Endodermal cell (in vitro differentiated cells): Measurements from ENCODE around the gene TM4SF5. TPM values are rescaled to one million over a fixed set of nuclear protein-coding genes. Genes with fewer than 3 reads are reported as not detected.

Experiments used
- DNase-seq: peaks from one replicate; pipeline ENCODE4 v3.0.0-alpha.2; 2017
- H3K27ac ChIP-seq: 2 replicates; pipeline ENCODE4 v1.5.1; 2013; ENCODE audit warnings: mild to moderate bottlenecking, low read depth, low read length, moderate library complexity
- H3K27me3 ChIP-seq: 2 replicates; pipeline ENCODE4 v1.6.1; 2013; ENCODE audit warnings: mild to moderate bottlenecking, low read length, moderate library complexity; ENCODE audit not compliant: insufficient read depth, control insufficient read depth, poor library complexity, severe bottlenecking
- H3K36me3 ChIP-seq: 2 replicates; pipeline ENCODE4 v1.7.0; 2013; ENCODE audit warnings: mild to moderate bottlenecking, low read length, moderate library complexity; ENCODE audit not compliant: control insufficient read depth, insufficient read depth
- H3K4me1 ChIP-seq: one replicate; pipeline ENCODE4 v1.7.0; 2013; ENCODE audit warnings: low read length; ENCODE audit not compliant: control insufficient read depth, insufficient read depth
- H3K4me3 ChIP-seq: 2 replicates; pipeline ENCODE4 v1.5.1; 2013; ENCODE audit warnings: mild to moderate bottlenecking, low read length, moderate library complexity
- H3K9ac ChIP-seq: 2 replicates; pipeline ENCODE4 v1.6.1; 2013; ENCODE audit warnings: mild to moderate bottlenecking, low read length, moderate library complexity; ENCODE audit not compliant: poor library complexity, severe bottlenecking; ENCODE audit errors: extremely low read depth
- H3K9me3 ChIP-seq: 2 replicates; pipeline ENCODE4 v1.6.1; 2013; ENCODE audit warnings: mild to moderate bottlenecking, low read length, moderate library complexity; ENCODE audit not compliant: control insufficient read depth
- H3K27ac Mint-ChIP-seq: 2 replicates; pipeline ENCODE4 v1.8.0; 2020; ENCODE audit warnings: mixed read lengths
- H3K27me3 Mint-ChIP-seq: 2 replicates; pipeline ENCODE4 v1.8.0; 2021; ENCODE audit warnings: mild to moderate bottlenecking, mixed read lengths; ENCODE audit not compliant: insufficient read depth
- H3K36me3 Mint-ChIP-seq: 2 replicates; pipeline ENCODE4 v1.8.0; 2020; ENCODE audit warnings: low read depth, mixed read lengths
- H3K4me1 Mint-ChIP-seq: 2 replicates; pipeline ENCODE4 v1.8.0; 2020; ENCODE audit warnings: mixed read lengths
- H3K4me3 Mint-ChIP-seq: 2 replicates; pipeline ENCODE4 v1.8.0; 2020; ENCODE audit warnings: mild to moderate bottlenecking, moderate library complexity, mixed read lengths
- H3K9me3 Mint-ChIP-seq: 2 replicates; pipeline ENCODE4 v1.8.0; 2020; ENCODE audit warnings: mild to moderate bottlenecking, mixed read lengths
- WGBS, 2 experiments: methylation state at CpG; one replicate each; pipeline versions ENCODE4 v1.1.5 to v1.1.7; 2013; ENCODE audit warnings: missing lambda C conversion rate in 2 of 2, mixed read lengths in 1 of 2; ENCODE audit not compliant: insufficient coverage in 1 of 2, insufficient read length in 1 of 2; 5-methylcytosine and 5-hydroxymethylcytosine counted together
- total RNA-seq, 2 donors: library from RNA; stranded (reverse); fragmentation: NEBNext Ultra II Directional in 1 of 2; extraction: Animal tissue kit (Norgen Biotek cat#: 25700) in 1 of 2; gene quantifications; 2 replicates in 1 of 2; 3 replicates in 1 of 2; pipeline ENCODE4 v1.2.1, GENCODE V29; 2021
- TF ChIP-seq, protein P1 (sequence below): fragments of 200-600 bp; sonication (generic); conservative IDR thresholded peaks from 2 replicates; pipeline ENCODE4 v1.5.0; 2021; ENCODE audit warnings: antibody characterized with exemption, mild to moderate bottlenecking

The TM4SF5 gene
- total RNA-seq, 2 donors from 2014 or later, result not detected

- no peaks in the 10 kb centered on the region for H3K4me1 ChIP-seq
- no peak within 1 kb of the TSS for H3K27ac ChIP-seq
- H3K9me3 Mint-ChIP-seq, result no peaks in the 10 kb centered on the region
- no peaks in the 10 kb centered on the region for H3K27me3 ChIP-seq
- H3K36me3 ChIP-seq, result peaks cover 18% of the 10 kb centered on the region
- H3K4me3 ChIP-seq, result no peak within 1 kb of the TSS
- H3K36me3 Mint-ChIP-seq, result peaks cover 21% of the 10 kb centered on the region
- no peaks in the 10 kb centered on the region for H3K27me3 Mint-ChIP-seq
- 78% methylated on average over 7 of the region's 9 CpGs; no CpG with 5 or more reads in 1 of the 2 experiments for WGBS, 2 experiments
- H3K4me3 Mint-ChIP-seq, result no peak within 1 kb of the TSS
- H3K9me3 ChIP-seq, result no peaks in the 10 kb centered on the region
- TF ChIP-seq, protein P1, sequence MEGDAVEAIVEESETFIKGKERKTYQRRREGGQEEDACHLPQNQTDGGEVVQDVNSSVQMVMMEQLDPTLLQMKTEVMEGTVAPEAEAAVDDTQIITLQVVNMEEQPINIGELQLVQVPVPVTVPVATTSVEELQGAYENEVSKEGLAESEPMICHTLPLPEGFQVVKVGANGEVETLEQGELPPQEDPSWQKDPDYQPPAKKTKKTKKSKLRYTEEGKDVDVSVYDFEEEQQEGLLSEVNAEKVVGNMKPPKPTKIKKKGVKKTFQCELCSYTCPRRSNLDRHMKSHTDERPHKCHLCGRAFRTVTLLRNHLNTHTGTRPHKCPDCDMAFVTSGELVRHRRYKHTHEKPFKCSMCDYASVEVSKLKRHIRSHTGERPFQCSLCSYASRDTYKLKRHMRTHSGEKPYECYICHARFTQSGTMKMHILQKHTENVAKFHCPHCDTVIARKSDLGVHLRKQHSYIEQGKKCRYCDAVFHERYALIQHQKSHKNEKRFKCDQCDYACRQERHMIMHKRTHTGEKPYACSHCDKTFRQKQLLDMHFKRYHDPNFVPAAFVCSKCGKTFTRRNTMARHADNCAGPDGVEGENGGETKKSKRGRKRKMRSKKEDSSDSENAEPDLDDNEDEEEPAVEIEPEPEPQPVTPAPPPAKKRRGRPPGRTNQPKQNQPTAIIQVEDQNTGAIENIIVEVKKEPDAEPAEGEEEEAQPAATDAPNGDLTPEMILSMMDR, result no peak
- DNase-seq, result no peak
- peaks cover 1% of the 10 kb centered on the region for H3K4me1 Mint-ChIP-seq
- no peak within 1 kb of the TSS for H3K27ac Mint-ChIP-seq
- H3K9ac ChIP-seq, result no peak within 1 kb of the TSS
Observed at GRCh38 chr17:4802228-4802627, 30.5 kb downstream of the TM4SF5 start, which contains the start of gene C17orf114. TSS of gene C17orf114 (minus strand) at chr17:4802328.

DNA sequence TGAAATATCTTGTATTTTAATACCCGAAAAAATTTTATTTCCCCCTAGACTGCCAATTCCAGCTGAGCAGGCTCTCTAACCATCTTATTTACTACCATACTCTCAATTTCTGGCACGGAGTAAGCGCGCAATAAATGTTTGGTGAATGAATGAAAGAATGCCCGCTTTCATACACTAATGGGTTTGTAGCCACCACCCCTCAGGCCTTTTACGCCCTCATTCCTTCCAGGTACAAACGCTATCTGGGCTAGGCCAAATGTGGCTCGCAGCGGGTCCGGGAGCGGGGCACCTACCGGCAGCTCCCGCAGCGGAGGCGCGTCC is 34.7 kb downstream of the TM4SF5 start:
- no peaks in the 10 kb centered on the region for H3K9me3 ChIP-seq
- H3K9ac ChIP-seq, result peak overlapping the region; percentile 60
- H3K27ac ChIP-seq, result no peak overlapping the region
- no peaks in the 10 kb centered on the region for H3K27me3 ChIP-seq
- H3K36me3 ChIP-seq, result peaks cover 26% of the 10 kb centered on the region
- Mint-ChIP-seq H3K4me1 (peaks cover 6% of the 10 kb centered on the region), H3K27ac (no peak overlapping the region), H3K27me3 (no peaks in the 10 kb centered on the region), H3K9me3 (no peaks in the 10 kb centered on the region), H3K36me3 (peaks cover 22% of the 10 kb centered on the region), H3K4me3 (peak overlapping the region; percentile 79)
- TF ChIP-seq, protein P1, result no peak
- DNase-seq, result no peak
- 4 to 6% methylated on average over 7 to 16 of the region's 16 CpGs for WGBS, 2 experiments
- no peaks in the 10 kb centered on the region for H3K4me1 ChIP-seq
- peak overlapping the region; percentile 93 for H3K4me3 ChIP-seq

DNA sequence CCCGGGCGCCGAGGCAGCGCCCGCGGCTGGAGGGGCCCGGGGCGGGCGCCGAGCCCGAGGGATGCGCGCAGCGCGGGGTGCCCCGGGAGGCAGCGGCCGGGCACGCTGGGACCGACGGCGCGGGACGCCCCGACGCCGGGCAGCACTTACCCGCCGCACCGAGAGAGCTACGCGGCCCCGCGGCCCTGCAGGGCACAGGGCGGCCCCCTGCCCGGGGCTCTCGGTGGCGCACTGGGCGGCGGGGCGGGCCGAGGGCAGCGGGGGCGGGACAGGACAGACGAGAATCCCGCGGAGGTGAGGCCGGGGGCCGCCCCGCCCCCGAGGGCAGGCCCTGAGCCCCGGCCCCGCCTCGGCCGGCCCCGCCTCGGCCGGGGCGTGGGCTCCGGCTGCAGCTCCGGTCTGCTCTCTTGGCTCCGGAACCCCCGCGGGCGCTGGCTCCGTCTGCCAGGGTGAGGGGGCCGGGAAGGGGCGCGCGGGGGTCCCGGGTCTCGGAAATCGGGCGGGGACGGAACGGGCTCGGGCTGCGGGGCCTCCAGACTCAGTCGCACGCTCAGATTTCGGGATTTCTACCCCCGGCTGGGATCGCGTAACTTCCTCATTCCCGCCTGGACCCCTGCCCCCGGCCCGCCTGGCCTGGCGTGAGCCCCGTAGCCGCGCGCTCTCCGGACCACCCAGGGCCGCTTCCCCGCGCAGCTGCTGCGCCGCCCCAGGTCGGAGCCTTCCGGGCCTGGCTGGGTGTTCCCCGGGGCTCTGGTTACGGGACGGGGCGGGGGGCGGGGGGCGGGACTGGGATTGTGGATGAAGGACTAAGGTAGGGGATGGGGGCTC is 35.3 kb downstream of the TM4SF5 start, which contains the start of gene PLD2:
TSS of gene PLD2 (plus strand) at position 376 of the 828 bp plus-strand sequence. CDS start 621 bp downstream, outside the sequence.
- Mint-ChIP-seq H3K9me3 (no peaks in the 10 kb centered on the region), H3K36me3 (peaks cover 25% of the 10 kb centered on the region), H3K27ac (peak within 1 kb of the TSS; percentile 86), H3K4me1 (peaks cover 6% of the 10 kb centered on the region), H3K27me3 (no peaks in the 10 kb centered on the region), H3K4me3 (peak within 1 kb of the TSS; percentile 79)
- DNase-seq, result peak; percentile 97
- TF ChIP-seq, protein P1, result no peak
- Histone ChIP-seq H3K27ac (no peak within 1 kb of the TSS), H3K9me3 (no peaks in the 10 kb centered on the region), H3K36me3 (peaks cover 31% of the 10 kb centered on the region), H3K27me3 (no peaks in the 10 kb centered on the region), H3K9ac (peak within 1 kb of the TSS; percentile 60), H3K4me3 (peak within 1 kb of the TSS; percentile 93), H3K4me1 (no peaks in the 10 kb centered on the region)
- WGBS, 2 experiments, result 0% methylated on average over 40 to 106 of the region's 106 CpGs
